T-helper 2 cell treated with Interferon-gamma antibody and Interleukin-4, amounts not matched to agents 5 μg/mL and 100 μg/mL, for 36 hours (primary cell): ENCODE data around the gene BMP2K.
"Not testable (repeated sequence)": the region's sequence is repeated elsewhere in the genome, so short reads cannot be mapped to it uniquely, and the experiment has no call there.

Source experiments
- DNase-seq: peaks from one replicate; pipeline ENCODE4 v3.0.0; 2021; ENCODE audit warnings: low spot score
- H3K27ac Mint-ChIP-seq: one replicate; pipeline ENCODE4 v1.8.0; 2021; ENCODE audit warnings: mild to moderate bottlenecking, mixed read lengths
- H3K27me3 Mint-ChIP-seq: one replicate; pipeline ENCODE4 v1.8.0; 2021; ENCODE audit warnings: low read depth, mixed read lengths
- H3K36me3 Mint-ChIP-seq: one replicate; pipeline ENCODE4 v1.8.0; 2021; ENCODE audit warnings: low read depth, mixed read lengths
- H3K4me1 Mint-ChIP-seq: one replicate; pipeline ENCODE4 v1.8.0; 2021; ENCODE audit warnings: low read depth, mixed read lengths
- H3K4me3 Mint-ChIP-seq: one replicate; pipeline ENCODE4 v1.8.0; 2022; ENCODE audit warnings: mild to moderate bottlenecking, moderate library complexity, mixed read lengths
- H3K9me3 Mint-ChIP-seq: one replicate; pipeline ENCODE4 v1.8.0; 2021; ENCODE audit warnings: mixed read lengths

The BMP2K gene

GRCh38 chr4:78788007-78788889 lies 12.1 kb downstream of the BMP2K start:
- Mint-ChIP-seq H3K4me1 (peaks cover 6% of the 10 kb centered on the region), H3K4me3 (no peak overlapping the region), H3K27ac (no peak overlapping the region), H3K36me3 (peaks cover 7% of the 10 kb centered on the region), H3K9me3 (no peaks in the 10 kb centered on the region), H3K27me3 (no peaks in the 10 kb centered on the region)
- DNase-seq, result no peak

GRCh38 chr4:78795594-78796416 lies 19.7 kb downstream of the BMP2K start:
- H3K9me3 Mint-ChIP-seq, H3K4me3 Mint-ChIP-seq: not testable (repeated sequence)

GRCh38 chr4:78796526-78796925 lies 20.4 kb downstream of the BMP2K start:
- Mint-ChIP-seq H3K4me1 (peaks cover 8% of the 10 kb centered on the region), H3K27ac (no peak overlapping the region), H3K36me3 (peaks cover 12% of the 10 kb centered on the region), H3K4me3 (no peak overlapping the region), H3K27me3 (no peaks in the 10 kb centered on the region), H3K9me3 (peaks cover 6% of the 10 kb centered on the region)
- no peak for DNase-seq

More at GRCh38 chr4:78795594-78796416, 19.7 kb downstream of the BMP2K start:
- H3K27me3 Mint-ChIP-seq, H3K27ac Mint-ChIP-seq, DNase-seq, H3K4me1 Mint-ChIP-seq: not testable (repeated sequence)
- H3K36me3 Mint-ChIP-seq, result peaks cover 12% of the 10 kb centered on the region

GRCh38 chr4:78797777-78798284 lies 21.7 kb downstream of the BMP2K start:
- Mint-ChIP-seq H3K27ac (no peak overlapping the region), H3K27me3 (no peaks in the 10 kb centered on the region), H3K9me3 (peaks cover 6% of the 10 kb centered on the region), H3K4me3 (no peak overlapping the region), H3K36me3 (peaks cover 12% of the 10 kb centered on the region), H3K4me1 (peaks cover 8% of the 10 kb centered on the region)
- no peak for DNase-seq

- Mint-ChIP-seq H3K4me1 (peaks cover 8% of the 10 kb centered on the region), H3K9me3 (peaks cover 6% of the 10 kb centered on the region), H3K36me3 (peaks cover 12% of the 10 kb centered on the region), H3K27ac (no peak overlapping the region), H3K27me3 (no peaks in the 10 kb centered on the region), H3K4me3 (no peak overlapping the region)
- no peak for DNase-seq
Measured at GRCh38 chr4:78799551-78800495, 23.7 kb downstream of the BMP2K start.

- Mint-ChIP-seq H3K36me3 (peaks cover 7% of the 10 kb centered on the region), H3K9me3 (no peaks in the 10 kb centered on the region), H3K4me3 (no peak overlapping the region), H3K27ac (no peak overlapping the region), H3K4me1 (peaks cover 8% of the 10 kb centered on the region), H3K27me3 (no peaks in the 10 kb centered on the region)
- DNase-seq, result no peak
Measured at GRCh38 chr4:78800965-78801364, 24.8 kb downstream of the BMP2K start.

GRCh38 chr4:78803983-78804382 lies 27.8 kb downstream of the BMP2K start:
- H3K4me1 Mint-ChIP-seq, result peaks cover 9% of the 10 kb centered on the region

GRCh38 chr4:78806943-78807460 lies 30.9 kb downstream of the BMP2K start:
- no peak overlapping the region for H3K4me3 Mint-ChIP-seq
- no peak overlapping the region for H3K27ac Mint-ChIP-seq
- no peaks in the 10 kb centered on the region for H3K27me3 Mint-ChIP-seq
- peaks cover 18% of the 10 kb centered on the region for H3K9me3 Mint-ChIP-seq
- peaks cover 15% of the 10 kb centered on the region for H3K36me3 Mint-ChIP-seq
- peaks cover 2% of the 10 kb centered on the region for H3K4me1 Mint-ChIP-seq
- no peak for DNase-seq

More at GRCh38 chr4:78803983-78804382, 27.8 kb downstream of the BMP2K start:
- H3K36me3 Mint-ChIP-seq, result peaks cover 15% of the 10 kb centered on the region
- no peak for DNase-seq
- H3K27me3 Mint-ChIP-seq, result no peaks in the 10 kb centered on the region
- no peak overlapping the region for H3K27ac Mint-ChIP-seq
- H3K4me3 Mint-ChIP-seq, result no peak overlapping the region
- H3K9me3 Mint-ChIP-seq, result peaks cover 18% of the 10 kb centered on the region

GRCh38 chr4:78809295-78809694 lies 33.1 kb downstream of the BMP2K start:
- Mint-ChIP-seq H3K36me3 (peaks cover 18% of the 10 kb centered on the region), H3K27me3 (no peaks in the 10 kb centered on the region), H3K4me1 (peaks cover 4% of the 10 kb centered on the region), H3K27ac (no peak overlapping the region), H3K9me3 (peaks cover 29% of the 10 kb centered on the region), H3K4me3 (no peak overlapping the region)
- DNase-seq, result no peak

GRCh38 chr4:78809928-78810835 lies 34.0 kb downstream of the BMP2K start:
- DNase-seq, result no peak
- Mint-ChIP-seq H3K27me3 (no peaks in the 10 kb centered on the region), H3K36me3 (peaks cover 17% of the 10 kb centered on the region), H3K4me1 (peaks cover 4% of the 10 kb centered on the region), H3K9me3 (peaks cover 31% of the 10 kb centered on the region), H3K27ac (no peak overlapping the region), H3K4me3 (no peak overlapping the region)

GRCh38 chr4:78811034-78811433 lies 34.9 kb downstream of the BMP2K start:
- H3K4me3 Mint-ChIP-seq, result no peak overlapping the region
- H3K9me3 Mint-ChIP-seq, result peaks cover 31% of the 10 kb centered on the region
- peaks cover 4% of the 10 kb centered on the region for H3K4me1 Mint-ChIP-seq
- peaks cover 16% of the 10 kb centered on the region for H3K36me3 Mint-ChIP-seq
- no peaks in the 10 kb centered on the region for H3K27me3 Mint-ChIP-seq
- H3K27ac Mint-ChIP-seq, result no peak overlapping the region
- DNase-seq, result no peak

GRCh38 chr4:78818530-78819079 lies 42.5 kb downstream of the BMP2K start:
- H3K4me3 Mint-ChIP-seq, result no peak overlapping the region
- peaks cover 6% of the 10 kb centered on the region for H3K4me1 Mint-ChIP-seq
- H3K9me3 Mint-ChIP-seq, result peaks cover 7% of the 10 kb centered on the region
- no peaks in the 10 kb centered on the region for H3K27me3 Mint-ChIP-seq
- no peak for DNase-seq
- H3K36me3 Mint-ChIP-seq, result peaks cover 5% of the 10 kb centered on the region
- no peak overlapping the region for H3K27ac Mint-ChIP-seq
